Adrenal gland (tissue), 12 donors: ENCODE results near the gene RIPPLY3. TPM values are rescaled to one million over a fixed set of nuclear protein-coding genes. Genes with fewer than 3 reads are reported as not detected.

Experiments
- DNase-seq, 7 donors: peaks; one replicate each; pipeline ENCODE4 v3.0.0-alpha.2; 2019 to 2020
- H3K27ac ChIP-seq, 5 donors: fragments of 200-600 bp; sonication (generic) in 4 of 5; 1 replicate in 3 of 5; 2 replicates in 2 of 5; pipeline versions ENCODE4 v1.5.1 to v1.8.0; 2016 to 2020; ENCODE audit warnings: mild to moderate bottlenecking in 1 of 5
- H3K27me3 ChIP-seq: fragments of 200-600 bp; 2 replicates; pipeline ENCODE4 v1.8.0; 2021
- H3K36me3 ChIP-seq, 2 donors: fragments of 200-600 bp; replicated peaks in 1 of 2; 1 replicate in 1 of 2; 2 replicates in 1 of 2; pipeline versions ENCODE4 v1.5.1 to v1.8.0; 2018 to 2022
- H3K4me1 ChIP-seq, 2 donors: fragments of 200-600 bp; replicated peaks in 1 of 2; 1 replicate in 1 of 2; 2 replicates in 1 of 2; pipeline versions ENCODE4 v1.5.1 to v1.8.0; 2018 to 2021
- H3K4me3 ChIP-seq, 4 donors: fragments of 200-600 bp; sonication (generic) in 3 of 4; one replicate each; pipeline ENCODE4 v1.5.1; 2016 to 2018
- H3K9me3 ChIP-seq, 3 donors: fragments of 200-600 bp; sonication (generic) in 1 of 3; replicated peaks in 1 of 3; 1 replicate in 2 of 3; 2 replicates in 1 of 3; pipeline versions ENCODE4 v1.5.1 to v1.8.0; 2016 to 2021
- CTCF ChIP-seq, 6 experiments: fragments of 450-650 bp in 4 of 6; fragments of 200-600 bp in 2 of 6; sonication (generic) in 1 of 6; IDR thresholded peaks; 1 replicate in 5 of 6; 2 replicates in 1 of 6; pipeline versions ENCODE4 v1.5.1 to v1.8.0; 2016 to 2021; ENCODE audit warnings: antibody characterized with exemption in 6 of 6, mild to moderate bottlenecking in 2 of 6, moderate library complexity in 1 of 6
- POLR2A ChIP-seq, 2 donors: fragments of 450-650 bp; IDR thresholded peaks; one replicate each; pipeline ENCODE4 v1.6.1; 2017; ENCODE audit warnings: antibody characterized with exemption in 2 of 2, mild to moderate bottlenecking in 2 of 2, moderate library complexity in 1 of 2
- WGBS, 4 donors: extraction: QIAGEN DNeasy Blood & Tissue Kit in 2 of 4; methylation state at CpG; one replicate each; pipeline versions ENCODE4 v1.1.5 to v1.1.7; 2013 to 2017; 5-methylcytosine and 5-hydroxymethylcytosine counted together
- intact Hi-C, 2 donors: fragments of 100-400 bp; cut with DNase I; formaldehyde crosslinking; loops; one replicate each; pipeline versions ENCODE4 v1.14.1 to v1.15.0; 2022 to 2023
- polyA plus RNA-seq, 3 donors: library from polyadenylated mRNA; stranded (reverse); fragments of 200-250 nt in 2 of 3; fragments of 350-450 nt in 1 of 3; fragmentation: Illumina TruSeq in 1 of 3; extraction: RNeasy Lipid Tissue Mini Kit (QIAGEN cat#74804) in 1 of 3; gene quantifications; one replicate each; pipeline ENCODE4 v1.2.3, GENCODE V29; 2013 to 2014
- total RNA-seq, 9 donors: library from RNA; depleted of rRNA in 4 of 9; stranded (reverse); fragments of >200 nt in 4 of 9; fragments of 120-200 nt in 1 of 9; fragmentation: NEBNext Ultra II Directional in 1 of 9; extraction: Animal tissue kit (Norgen Biotek cat#: 25700) in 1 of 9; gene quantifications; one replicate each; pipeline versions ENCODE4 v1.1.0 to v1.2.4, GENCODE V29; 2013 to 2023
- donor health status: healthy with polysubstance abuse.
- donor health status: Bipolar disorder and iron deficiency.
- donor health status: DM: yes; HTN: yes; CAD: no.
- donor health status: DM: no; HTN: no; CAD: no.
- donor health status: DM: no; HTN: no; CAD: no.
- donor health status: DM: yes; HTN: yes; CAD: no.

RIPPLY3 gene
- total and polyA plus RNA-seq, 12 donors, result 0.17 to 1.3 (median 0.39) TPM; not detected in 3

DNA sequence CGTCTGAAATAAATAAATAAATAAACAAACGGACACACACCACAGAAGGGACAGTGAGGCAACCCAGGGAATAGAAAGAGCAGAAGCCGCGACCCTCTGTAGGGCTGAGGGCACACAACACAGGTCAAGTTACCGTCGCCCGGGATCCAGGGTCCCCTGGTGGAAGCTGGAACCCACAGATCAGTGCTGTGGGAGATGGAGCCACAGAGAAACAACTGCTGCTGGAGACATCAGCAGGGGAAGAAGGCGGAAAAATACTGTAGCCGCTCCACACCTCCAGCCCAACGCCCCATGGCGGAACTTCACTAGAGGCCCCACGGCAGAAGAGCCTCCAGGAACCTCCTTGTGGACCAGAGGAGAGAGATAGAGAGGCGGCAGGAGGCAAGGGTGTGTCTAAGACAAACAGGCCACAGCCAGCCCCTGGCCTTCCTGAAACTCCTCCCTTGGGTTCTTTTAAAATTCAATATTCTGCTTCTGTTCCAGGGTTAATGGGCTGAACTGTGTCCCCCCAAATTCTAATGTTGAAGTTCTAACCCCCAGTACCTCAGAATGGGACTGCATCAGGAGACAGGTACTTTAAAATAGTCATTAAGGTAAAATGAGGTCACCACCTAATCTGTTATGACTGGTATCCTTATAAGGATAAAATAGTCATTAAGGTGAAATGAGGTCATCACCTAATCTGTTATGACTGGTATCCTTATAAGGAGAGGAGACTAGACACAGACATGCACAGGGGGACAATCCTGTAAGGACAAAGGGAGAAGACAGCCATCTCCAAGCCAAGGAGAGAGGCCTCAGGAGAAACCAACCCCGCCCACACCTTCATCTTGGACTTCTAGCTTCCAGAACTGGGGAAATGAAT is 32.3 kb upstream of the RIPPLY3 start:
- Histone ChIP-seq H3K9me3 (no peaks in the 10 kb centered on the region), H3K4me3 (no peak overlapping the region), H3K27ac (no peak overlapping the region), H3K4me1 (peaks cover 0 to 7% of the 10 kb centered on the region in 2 donors), H3K36me3 (no peaks in the 10 kb centered on the region), H3K27me3 (no peaks in the 10 kb centered on the region)
- intact Hi-C loops, result no loop called here
- no peak for DNase-seq
- 88 to 97% (median 94%) methylated on average over 8 to 14 of the region's 14 CpGs for WGBS, 4 donors
- TF ChIP-seq CTCF (IDR thresholded peaks at IDR 0.05) (no peak), POLR2A (IDR thresholded peaks at IDR 0.05) (no peak)

DNA sequence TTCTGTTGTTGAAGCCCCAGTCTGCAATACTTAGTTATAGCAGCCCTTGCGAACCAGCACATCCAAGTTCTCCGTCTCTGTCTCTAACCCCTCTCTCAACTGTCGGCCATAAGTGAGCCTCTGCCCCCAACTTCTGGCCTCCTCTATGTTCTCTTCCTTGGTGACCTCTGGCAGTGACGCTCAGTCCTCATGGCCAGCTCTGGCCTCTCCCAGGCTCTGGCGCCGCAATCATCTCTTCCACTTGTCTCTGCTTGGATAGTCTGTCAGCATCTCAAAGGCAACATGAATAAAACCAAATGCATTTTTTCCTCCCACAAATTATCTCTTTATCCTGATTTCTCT is 31.7 kb upstream of the RIPPLY3 start:
- WGBS, 4 donors, result 77 to 96% (median 87%) methylated on average over 6 of the region's 6 CpGs
- H3K36me3 ChIP-seq, result no peaks in the 10 kb centered on the region
- intact Hi-C loops, result no loop called here
- H3K27ac ChIP-seq, result no peak overlapping the region
- H3K4me3 ChIP-seq, result no peak overlapping the region
- no peaks in the 10 kb centered on the region for H3K9me3 ChIP-seq
- no peak for DNase-seq
- TF ChIP-seq CTCF (IDR thresholded peaks at IDR 0.05), result no peak
- no peak for TF ChIP-seq POLR2A (IDR thresholded peaks at IDR 0.05)
- H3K4me1 ChIP-seq, result peaks cover 0 to 7% of the 10 kb centered on the region in 2 donors
- H3K27me3 ChIP-seq, result no peaks in the 10 kb centered on the region

DNA sequence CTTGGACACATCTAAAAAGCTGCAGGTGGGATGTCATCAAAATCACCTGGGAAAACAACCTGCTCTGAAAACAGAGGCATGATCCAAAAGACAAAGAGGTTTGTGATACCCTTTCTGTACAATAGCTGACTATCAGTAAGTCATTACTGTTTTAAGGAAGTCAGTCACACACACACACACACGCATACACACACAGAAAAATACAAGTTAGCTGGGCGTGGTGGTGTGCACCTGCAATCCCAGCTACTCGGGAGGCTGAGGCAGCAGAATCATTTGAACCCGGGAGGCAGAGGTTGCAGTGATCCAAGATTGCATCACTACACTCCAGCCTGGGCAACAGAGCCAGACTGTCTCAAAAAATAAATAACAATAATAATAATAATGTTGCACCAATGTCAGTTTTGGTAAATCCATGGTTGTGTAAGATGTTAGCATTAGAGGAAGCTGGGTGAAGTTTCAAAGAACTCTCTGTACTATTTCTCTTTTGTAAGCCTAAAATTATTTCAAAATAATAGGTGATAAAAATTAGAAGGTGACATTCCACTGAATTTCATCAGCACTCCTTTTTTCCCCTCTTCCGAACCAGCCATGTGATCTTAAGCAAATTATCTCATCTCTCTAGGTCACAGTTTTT is 30.2 kb upstream of the RIPPLY3 start:
- no peaks in the 10 kb centered on the region for H3K36me3 ChIP-seq
- no peaks in the 10 kb centered on the region for H3K9me3 ChIP-seq
- 70 to 80% (median 74%) methylated on average over 5 of the region's 5 CpGs for WGBS, 4 donors
- H3K27ac ChIP-seq, result no peak overlapping the region
- H3K27me3 ChIP-seq, result no peaks in the 10 kb centered on the region
- H3K4me1 ChIP-seq, result peaks cover 0 to 11% of the 10 kb centered on the region in 2 donors
- TF ChIP-seq POLR2A (IDR thresholded peaks at IDR 0.05), result no peak
- no peak for TF ChIP-seq CTCF (IDR thresholded peaks at IDR 0.05)
- DNase-seq, result no peak
- H3K4me3 ChIP-seq, result no peak overlapping the region
- intact Hi-C loops, result no loop called here

- H3K4me3 ChIP-seq, result no peak overlapping the region
- no peaks in the 10 kb centered on the region for H3K27me3 ChIP-seq
- H3K4me1 ChIP-seq, result peaks cover 0 to 11% of the 10 kb centered on the region in 2 donors
- H3K9me3 ChIP-seq, result no peaks in the 10 kb centered on the region
- no peaks in the 10 kb centered on the region for H3K36me3 ChIP-seq
- TF ChIP-seq CTCF (IDR thresholded peaks at IDR 0.05), result peak; percentile 14 to 81 (median 62)
- TF ChIP-seq POLR2A (IDR thresholded peaks at IDR 0.05), result no peak
- intact Hi-C loops, result no loop called here
- no peak overlapping the region for H3K27ac ChIP-seq
- 10 to 40% (median 34%) methylated on average over 8 of the region's 8 CpGs for WGBS, 4 donors
- DNase-seq, result peak in 4 of 7 donors; percentile 22 to 72 (median 29)
Observed at GRCh38 chr21:36976882-36977651, 29.4 kb upstream of the RIPPLY3 start.
